HG03103 (cell line): ENCODE data around the gene DGUOK.
"Not testable (repeated sequence)": the region's sequence is repeated elsewhere in the genome, so short reads cannot be mapped to it uniquely, and the experiment has no call there.

Experiments used
- ATAC-seq: cut with Tn5 transposase; IDR thresholded peaks from one replicate; pipeline ENCODE4 v1.9.1; 2021; ENCODE audit warnings: low read depth; ENCODE audit not compliant: unreplicated experiment

The DGUOK gene

DNA sequence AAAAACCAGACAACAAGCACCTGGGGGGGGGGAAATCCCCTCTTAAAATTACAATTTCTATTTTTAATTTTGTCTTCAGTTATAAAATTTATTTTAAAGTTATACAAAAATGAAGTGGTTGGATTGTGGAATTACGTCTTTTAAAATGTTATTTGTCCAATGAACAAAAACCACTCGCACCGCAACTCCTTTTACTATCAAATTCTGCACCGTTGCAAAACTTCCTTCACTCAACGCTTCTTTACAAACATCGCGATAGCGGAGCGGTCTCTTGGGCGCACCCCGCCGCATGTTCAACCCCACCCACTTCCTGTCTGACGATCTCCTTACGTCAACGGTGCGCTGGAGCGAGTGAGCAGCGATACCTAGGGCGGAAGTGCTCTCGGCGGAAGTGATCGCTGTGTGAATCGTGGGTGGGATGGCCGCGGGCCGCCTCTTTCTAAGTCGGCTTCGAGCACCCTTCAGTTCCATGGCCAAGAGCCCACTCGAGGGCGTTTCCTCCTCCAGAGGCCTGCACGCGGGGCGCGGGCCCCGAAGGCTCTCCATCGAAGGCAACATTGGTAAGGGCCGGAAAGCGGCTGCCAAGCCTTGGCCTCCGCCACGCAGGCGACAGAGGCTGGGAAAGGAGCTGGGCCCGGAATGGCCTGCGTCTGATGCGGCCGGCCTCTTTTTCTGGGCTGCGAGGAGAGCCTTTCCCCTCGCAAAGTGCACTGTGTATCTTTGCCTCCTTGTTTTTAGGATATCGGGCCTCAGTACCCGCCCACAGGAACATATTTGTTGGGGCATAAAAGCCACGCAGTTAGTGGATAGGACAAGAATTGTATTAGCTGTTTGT is at the start of gene DGUOK:
DGUOK (plus strand) TSS at position 388 of the 835 bp plus-strand sequence; CDS start at position 419, 31 bp downstream.
- ATAC-seq = peak; percentile 98

DNA sequence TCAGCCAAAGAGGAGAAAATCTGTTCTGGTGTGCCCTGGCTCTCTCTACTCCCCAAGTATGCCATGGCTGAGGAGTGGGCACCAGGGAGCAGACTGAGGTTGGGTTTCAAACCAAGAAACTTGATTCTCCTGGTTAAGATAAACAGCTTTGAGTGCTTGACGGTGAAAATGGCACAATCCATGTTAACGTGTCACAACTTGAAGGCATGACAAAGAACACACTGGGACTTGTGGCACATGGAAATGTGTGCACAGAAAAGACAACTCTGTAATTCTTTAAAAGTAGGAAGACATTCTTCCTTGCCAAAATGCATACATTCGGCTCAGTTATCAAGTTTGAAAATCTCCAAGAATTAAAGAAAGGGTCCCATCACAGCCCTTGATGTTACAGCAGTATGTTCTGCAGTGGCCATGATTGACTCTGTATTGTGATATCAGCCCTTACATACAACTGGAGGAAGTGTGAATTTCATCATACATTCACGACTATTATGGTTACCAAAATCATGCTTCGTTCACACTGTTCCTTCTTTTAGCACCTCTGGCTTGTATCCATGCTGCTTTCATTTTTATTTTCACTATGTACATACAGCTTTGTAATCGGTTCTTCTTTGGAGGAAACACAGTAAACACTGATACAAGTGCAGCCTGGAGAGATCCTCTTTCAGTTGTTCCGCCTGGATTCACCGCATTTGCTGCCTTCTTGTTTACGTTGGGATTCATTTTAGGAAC is 49.4 kb upstream of the DGUOK start:
- no peak for ATAC-seq

DNA sequence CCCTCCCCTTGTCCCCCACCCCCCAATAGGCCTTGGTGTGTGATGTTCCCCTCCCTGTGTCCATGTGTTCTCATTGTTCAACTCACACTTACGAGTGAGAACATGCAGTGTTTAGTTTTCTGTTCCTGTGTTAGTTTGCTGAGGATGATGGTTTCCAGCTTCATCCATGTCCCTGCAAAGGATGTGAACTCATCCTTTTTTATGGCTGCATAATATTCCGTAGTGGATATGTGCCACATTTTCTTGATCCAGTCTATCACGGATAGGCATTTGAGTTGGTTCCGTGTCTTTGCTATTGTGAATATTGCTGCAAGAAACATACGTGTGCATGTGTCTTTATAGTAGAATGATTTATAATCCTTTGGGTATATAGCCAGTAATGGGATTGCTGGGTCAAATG is 48.7 kb upstream of the DGUOK start:
- not testable (repeated sequence) for ATAC-seq

DNA sequence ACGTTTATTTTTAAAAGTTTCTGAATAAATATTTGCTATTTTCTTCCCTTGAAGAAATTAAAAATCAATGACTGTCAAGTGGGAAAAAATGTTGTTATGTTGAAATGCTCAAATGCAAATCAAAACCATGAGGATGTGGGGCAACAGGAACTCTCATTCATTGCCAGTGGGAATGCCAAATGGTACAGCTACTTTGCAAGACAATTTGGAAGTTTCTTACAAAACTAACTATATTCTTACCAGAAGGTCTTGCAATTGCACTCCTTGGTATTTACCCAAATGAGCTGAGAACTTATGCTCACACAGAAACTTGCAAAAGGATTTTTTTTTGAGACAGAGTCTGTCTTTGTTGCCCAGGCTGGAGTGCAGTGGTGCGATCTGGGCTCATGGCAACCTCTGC is 41.3 kb upstream of the DGUOK start:
- ATAC-seq = no peak

DNA sequence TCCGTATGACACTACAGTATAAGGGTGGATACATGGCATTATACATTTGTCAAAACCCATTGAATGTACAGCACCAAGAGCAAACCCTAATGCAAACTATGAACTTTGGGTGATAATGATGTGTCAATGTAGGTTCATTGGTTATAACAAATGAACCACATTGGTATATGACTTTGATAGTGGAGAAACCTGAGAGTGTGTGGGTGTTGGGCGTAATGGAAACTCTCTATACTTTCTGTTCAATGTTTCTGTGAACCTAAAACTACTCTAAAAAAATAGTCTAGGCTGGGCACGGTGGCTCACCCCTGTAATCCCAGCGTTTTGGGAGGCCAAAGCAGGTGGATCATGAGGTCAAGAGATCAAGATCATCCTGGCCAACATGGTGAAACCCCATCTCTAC is 40.3 kb upstream of the DGUOK start:
- no peak for ATAC-seq

DNA sequence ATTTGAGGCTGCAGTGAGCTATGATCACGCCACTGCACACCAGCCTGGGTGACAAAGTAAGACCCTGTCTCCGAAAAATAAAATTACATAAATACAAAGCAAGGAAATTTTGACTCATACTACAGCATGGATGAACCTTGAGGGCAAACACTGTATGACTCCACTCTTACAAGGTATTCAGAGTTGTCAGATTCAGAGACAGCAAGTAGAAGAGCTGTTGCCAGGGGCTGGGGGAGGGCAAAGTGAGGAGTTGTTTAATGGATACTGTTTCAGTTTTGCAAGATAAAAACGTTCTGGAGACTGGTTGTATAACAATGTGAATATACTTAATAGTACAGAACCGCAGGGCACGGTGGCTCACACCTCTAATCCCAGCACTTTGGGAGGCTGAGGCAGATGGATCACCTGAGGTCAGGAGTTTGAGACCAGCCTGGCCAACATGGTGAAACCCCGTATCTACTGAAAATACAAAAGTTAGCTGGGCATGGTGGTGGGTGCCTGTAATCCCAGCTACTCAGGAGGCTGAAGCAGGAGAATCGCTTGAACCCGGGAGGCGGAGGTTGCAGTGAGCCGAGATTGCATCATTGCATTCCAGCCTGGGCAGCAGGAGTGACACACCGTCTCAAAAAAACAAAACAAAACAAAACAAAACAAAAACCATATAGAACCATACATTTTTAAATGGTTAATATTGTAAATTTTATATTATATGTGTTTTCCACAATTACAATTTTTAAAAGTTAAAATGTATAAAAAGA is 38.9 kb upstream of the DGUOK start:
- ATAC-seq = not testable (repeated sequence)

DNA sequence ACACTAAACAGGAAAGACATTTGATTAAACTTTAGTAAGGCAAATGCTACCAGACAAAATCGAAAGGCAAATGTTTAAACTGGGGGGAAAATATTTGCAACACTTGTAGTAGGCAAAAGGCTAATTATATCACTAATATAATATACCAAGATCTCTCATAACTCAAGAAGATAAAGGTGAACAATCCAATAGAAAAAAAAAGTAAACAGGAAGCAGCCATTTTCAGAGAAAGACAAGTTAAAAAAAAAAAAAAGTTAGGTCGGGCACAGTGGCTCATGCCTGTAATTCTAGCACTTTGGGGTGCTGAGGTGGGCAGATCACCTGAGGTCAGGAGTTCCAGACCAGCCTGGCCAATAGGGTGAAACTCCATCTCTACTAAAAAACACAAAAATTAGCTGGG is 38.3 kb upstream of the DGUOK start:
- ATAC-seq = no peak

DNA sequence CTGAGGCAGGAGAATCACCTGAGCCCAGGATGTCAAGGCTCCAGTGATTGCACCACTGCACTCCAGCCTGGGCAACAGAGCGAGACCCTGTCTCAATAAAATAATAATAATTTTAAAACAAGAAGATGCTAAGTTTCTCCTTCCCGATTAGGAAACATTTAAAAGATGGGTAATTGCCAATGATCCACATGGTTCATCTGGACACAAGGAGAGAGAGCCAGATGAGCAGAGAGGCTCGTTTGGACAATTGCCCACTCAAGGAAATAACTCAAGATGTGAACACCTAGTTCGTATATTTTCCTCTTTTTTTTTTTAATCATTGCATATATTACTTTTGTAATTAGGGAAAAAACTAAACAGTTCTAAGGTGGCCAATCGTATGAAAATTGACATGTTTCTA is 37.5 kb upstream of the DGUOK start:
- no peak for ATAC-seq

DNA sequence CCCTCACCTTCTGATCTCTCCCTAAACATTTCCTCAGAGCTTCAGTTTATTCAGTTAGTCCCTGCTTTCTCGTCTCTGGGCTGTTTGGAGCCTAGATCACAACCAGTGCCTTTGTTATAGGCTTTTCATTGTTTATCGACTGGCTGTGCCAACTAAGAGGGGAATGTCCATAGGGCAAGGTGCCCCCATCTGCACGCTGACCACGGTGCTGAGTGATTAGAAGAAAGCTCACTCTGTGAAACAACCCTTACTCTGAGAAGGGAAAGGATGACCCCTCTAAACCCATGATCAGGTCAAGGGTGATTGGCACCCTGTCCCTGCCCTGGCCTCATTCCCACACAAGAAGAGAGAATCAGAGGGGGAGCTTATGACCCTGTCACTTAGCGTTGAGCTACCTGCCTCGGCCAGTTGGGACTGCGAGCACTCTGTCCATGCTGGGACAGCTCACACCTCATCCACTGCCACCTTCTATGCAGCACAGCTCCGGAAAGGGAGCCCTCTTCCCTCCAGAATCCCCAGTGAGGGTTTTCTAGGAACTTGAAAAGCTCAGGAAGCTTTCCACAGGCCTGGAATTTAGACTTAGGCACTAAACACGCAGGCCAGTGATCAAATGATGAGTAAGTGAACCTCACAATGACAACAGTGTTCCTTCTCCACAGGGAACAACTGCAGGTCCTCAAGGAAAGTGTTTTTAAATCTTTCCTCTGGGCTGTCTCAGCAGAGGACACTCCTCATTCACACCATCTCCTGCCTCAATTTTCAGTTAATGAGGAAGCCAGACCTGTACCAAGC is 36.2 kb upstream of the DGUOK start:
- no peak for ATAC-seq

DNA sequence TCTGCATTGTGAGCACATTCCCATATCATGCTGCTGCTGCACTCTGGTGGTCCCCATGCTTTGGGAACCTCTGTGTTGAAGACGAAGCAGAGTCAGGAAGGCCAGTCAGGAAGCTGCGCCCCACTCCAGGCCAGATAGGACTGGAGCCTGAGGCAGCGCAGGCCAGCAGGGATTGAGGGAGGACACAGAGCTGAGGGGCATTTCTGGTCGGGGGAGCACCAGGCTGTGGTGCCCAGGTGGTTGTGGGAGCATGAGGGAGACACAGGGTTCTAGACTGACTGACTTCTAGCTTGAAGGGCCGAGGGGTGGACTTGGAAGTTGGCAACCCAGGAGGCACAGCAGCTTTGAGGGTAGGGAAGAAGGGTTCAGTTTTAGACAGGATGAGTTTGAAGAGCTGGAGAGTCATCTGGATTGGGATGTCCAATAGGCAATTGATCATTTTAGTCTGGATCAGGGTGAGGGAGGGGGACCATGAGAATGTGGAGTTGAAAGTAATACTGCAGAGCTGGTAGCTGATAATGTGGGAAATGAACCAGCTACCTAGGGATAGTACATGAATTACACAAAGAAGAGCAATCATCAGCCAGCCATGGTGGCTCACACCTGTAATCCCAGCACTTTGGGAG is 35.3 kb upstream of the DGUOK start:
- ATAC-seq = no peak

DNA sequence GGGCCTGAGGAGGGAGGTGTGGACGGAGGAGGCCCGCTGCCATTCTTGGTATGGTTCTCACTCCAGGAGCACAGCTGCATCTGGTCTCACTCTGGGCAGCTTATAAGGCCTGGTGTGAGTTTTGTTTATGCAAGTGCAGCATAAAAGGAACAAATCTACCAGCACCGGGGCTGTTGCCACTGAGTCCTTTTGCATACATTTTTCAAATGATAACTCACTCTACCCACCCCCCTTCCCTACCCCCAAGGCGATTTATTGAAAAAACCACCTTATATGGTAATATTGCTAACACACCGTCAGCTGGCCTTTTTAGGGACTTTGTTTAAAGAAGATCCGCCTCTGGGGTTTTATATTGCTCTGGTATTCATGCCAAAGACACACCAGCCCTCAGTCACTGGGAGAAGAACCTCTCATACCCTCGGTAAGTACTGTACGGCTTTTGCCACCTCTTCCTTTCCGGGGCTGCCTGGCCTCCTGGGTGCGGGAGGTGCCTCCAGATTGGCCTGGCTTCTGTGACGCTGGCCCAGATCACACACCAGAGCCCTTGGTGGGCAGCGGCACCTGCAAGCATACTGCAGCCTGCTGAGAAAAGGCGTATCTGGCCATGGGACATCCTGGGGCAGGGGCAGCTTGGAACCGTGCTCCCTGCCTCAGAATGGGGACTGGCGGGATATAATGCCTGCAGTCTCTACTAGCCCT is 33.9 kb upstream of the DGUOK start, which contains the start of gene ACTG2:
ACTG2 (plus strand) TSS at position 378 of the 699 bp plus-strand sequence. CDS start 8,304 bp downstream, outside the sequence.
- no peak for ATAC-seq

DNA sequence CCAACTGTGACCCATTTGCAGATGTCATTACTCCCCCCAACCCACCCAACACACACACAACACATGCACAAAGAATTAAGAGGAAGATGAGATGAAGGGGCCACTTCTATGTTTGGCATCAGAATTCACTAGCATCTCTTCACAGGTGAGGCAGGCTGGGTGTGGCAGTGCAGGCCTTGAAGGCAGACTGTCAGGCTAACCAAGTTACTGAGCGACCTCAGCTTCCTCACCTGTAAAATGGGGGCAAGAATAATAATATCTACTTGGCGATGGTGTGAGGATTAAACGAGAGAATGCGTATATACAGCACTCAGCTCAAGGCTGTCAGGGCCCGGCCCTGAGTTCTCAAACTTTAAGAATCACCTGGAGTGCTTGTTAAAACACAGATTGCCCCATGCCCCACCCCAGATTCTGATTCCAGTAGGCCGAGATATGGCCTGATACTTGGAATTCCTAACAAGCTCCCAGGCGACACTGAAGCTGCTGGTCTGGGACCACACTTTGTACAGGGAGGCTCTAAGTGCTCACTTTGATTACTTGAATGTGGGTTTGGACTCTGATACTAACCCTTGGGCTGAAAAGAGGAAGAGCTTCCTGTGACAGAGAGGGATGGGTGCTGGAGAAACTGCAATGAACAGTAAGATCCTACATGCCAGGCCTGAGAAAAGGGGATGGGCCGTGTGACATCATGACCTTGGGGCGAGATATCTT is 32.8 kb upstream of the DGUOK start:
- no peak for ATAC-seq

DNA sequence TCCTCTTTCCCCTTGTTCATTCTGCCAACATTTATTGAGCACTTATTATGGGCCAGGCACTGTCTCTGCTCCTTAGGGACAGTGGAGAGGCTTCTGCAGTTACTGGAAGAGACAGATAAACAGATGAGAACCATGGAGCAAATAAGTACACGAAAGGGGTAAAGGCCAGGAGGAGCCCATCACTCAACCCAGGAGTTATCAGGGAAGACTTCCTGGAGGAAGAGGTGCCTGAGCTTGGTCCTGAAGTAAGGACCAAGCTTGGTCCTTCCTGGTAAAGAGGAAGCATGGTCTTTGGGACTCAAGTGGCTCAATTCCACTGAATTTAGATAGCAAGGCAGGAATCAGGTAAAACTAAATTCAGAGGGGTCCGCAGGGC is 32.2 kb upstream of the DGUOK start:
- no peak for ATAC-seq

DNA sequence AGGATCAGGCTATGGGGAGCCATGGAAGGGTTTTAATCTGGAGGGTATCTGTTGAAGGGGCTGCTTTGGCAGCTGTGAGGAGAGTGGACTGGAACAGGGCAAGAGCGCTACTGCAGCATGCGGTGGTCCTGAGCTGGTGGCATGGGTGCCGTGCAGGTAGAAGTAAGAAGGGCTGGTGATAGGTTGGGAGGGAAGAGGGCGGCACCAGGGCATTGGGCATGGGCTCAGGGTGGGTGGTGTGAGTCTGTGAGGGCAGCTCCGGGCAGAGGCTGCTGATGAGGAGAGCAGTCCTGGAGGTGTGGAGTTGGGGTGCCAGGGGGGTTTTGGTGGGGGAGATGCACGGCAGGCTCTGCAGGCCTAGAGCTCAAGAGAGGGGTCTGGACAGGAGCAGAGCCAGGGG is 31.8 kb upstream of the DGUOK start:
- ATAC-seq = no peak

DNA sequence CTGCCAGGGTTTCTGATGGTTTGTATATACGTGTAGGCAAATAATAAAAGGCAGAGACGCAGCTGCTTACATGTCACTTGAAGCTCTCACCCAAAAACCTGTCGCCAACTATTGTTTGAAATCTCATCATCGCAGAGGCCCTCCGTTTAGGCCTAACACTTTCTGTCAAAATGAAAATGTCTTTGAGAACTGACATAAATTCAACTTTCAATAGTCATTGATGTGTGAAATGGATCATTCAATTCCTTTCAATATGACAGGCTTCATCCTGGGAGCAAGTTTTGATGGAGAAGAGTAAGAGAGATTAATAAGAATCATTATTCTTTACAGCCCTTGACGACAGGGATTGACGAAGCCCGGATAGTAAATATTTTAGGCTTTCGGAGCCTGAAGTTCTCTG is 31.2 kb upstream of the DGUOK start:
- no peak for ATAC-seq

DNA sequence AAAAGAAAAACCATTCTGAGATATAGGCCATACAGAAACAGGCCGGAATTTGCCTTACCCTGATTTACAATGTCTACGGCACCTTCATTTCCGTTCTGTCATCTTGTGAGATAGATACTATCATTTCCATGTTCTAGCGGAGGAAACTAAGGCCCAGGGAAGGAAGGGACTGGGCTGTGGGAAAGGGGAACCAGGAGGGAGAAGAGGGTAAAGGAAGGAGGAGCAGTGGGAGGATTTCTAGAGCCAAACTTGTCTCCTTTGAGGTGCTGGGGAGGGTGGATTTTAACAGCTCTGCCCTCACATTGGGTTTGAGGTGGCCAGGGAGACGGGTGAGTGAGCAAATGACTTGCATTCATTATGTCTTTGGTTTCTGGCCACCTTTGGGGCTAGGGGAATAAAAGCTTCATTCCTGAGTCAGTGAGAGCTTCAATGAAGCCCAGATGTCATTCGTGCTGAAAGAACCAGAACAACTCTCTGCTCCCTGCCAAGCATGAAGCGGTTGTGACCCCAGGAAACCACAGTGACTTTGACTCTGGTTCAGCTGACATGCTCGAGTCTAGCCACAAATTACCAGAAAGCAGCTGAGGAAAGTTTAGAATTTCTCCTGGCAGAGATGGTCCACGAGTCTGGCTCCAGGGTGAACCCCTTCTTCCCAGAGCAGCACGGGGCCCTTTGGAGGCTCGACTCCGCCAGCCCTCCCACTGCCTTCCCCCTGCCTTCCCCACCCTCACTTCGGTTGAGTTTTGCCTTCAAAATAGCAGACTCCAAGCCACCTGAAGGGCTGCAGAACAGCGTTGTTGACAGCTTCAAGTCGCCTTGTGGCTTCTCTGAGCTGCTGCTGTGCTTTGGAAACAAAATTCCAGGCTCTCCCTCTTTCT is 30.1 kb upstream of the DGUOK start:
- ATAC-seq = no peak

DNA sequence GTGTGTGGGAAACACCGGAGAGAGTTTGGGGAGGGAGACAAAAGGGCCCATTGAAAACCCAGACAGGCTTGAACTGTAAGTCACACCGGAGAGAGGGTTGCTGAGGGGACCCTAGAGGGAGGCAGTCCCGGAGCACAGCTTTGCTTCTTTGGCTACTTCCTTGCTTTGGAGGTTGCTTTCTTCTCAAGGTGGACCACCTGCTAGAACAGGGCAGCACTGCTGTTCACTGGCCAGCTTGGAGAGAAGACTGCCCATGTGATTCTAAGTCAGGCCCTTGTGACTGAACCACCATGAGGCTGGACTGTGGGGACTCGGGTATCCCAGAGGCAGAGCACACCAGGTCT is 29.5 kb upstream of the DGUOK start:
- ATAC-seq = no peak

DNA sequence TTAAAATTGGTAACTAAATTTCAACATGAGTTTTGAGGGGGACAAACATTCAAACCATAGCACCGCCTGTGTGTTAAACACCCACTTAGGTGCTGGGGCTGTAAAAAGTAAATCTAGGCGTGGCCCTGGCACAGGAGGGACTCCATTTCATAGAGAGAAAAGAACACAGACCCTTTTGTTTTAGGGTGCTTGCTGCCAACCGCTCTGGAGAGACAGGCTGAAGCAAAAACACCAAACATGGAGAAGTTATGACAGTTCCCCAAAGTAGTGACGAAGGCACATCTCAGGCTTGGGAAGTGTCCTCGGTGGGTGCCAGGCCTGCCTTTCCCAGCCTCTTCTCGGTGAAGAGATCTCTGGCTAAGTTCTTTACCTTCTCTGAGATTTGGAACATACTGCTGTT is 28.7 kb upstream of the DGUOK start:
- ATAC-seq = no peak
